Central memory CD8-positive, alpha-beta T cell (primary cell): ENCODE measurements around the gene FOXK2.

ENCODE experiments used
- ATAC-seq: fragments of 150-1000 bp; cut with Tn5 transposase; replicated peaks from 2 replicates; pipeline ENCODE4 v1.10.0; 2022; ENCODE audit warnings: mild to moderate bottlenecking, moderate FRiP score, moderate number of reproducible peaks; ENCODE audit not compliant: poor library complexity, severe bottlenecking; ENCODE audit errors: extremely low read depth
- DNase-seq, 2 donors: peaks; one replicate each; pipeline ENCODE4 v3.0.0; 2021; ENCODE audit warnings: low spot score in 2 of 2
- H3K27ac Mint-ChIP-seq: one replicate; pipeline ENCODE4 v1.8.0; 2022; ENCODE audit warnings: low read depth, mild to moderate bottlenecking, moderate library complexity, mixed read lengths
- H3K27me3 Mint-ChIP-seq: one replicate; pipeline ENCODE4 v1.8.0; 2022; ENCODE audit warnings: mixed read lengths
- H3K36me3 Mint-ChIP-seq: one replicate; pipeline ENCODE4 v1.8.0; 2022; ENCODE audit warnings: mild to moderate bottlenecking, moderate library complexity, mixed read lengths; ENCODE audit not compliant: insufficient read depth
- H3K4me1 Mint-ChIP-seq: one replicate; pipeline ENCODE4 v1.8.0; 2022; ENCODE audit warnings: mixed read lengths
- H3K4me3 Mint-ChIP-seq: one replicate; pipeline ENCODE4 v1.8.0; 2022; ENCODE audit warnings: mild to moderate bottlenecking, moderate library complexity, mixed read lengths
- H3K9me3 Mint-ChIP-seq: one replicate; pipeline ENCODE4 v1.8.0; 2022; ENCODE audit warnings: mixed read lengths

Gene FOXK2

DNA sequence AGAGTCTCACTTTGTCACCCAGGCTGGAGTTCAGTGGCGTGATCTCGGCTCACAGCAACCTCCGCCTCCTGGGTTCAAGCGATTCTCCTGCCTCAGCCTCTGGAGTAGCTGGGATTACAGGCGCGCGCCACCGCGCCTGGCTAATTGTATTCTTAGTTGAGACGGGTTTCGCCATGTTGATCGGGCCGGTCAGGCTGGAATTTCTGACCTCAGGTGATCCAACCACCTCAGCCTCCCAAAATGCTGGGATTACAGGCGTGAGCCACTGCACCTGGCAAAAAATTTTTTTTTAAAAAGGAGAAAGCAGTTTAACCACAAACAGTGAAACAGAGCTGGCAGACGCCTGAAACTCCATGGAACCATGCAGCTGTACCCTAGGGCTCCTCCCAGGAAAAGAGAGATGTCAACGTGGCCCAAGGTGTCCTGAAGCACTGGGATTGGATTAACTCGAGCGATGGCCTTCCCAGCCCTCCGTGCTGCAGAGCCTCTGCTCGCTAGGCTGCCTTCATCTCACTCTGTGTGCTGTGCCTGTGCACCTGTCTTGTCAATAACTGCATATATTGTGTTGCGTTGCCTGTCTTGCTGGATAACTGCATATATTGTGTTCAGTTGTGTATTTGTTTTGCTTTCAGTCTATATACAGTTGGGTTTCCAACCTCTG is 29.6 kb upstream of the FOXK2 start:
- Mint-ChIP-seq H3K9me3 (no peaks in the 10 kb centered on the region), H3K27me3 (no peaks in the 10 kb centered on the region), H3K27ac (no peak overlapping the region), H3K4me3 (no peak overlapping the region), H3K4me1 (peaks cover 27% of the 10 kb centered on the region), H3K36me3 (peaks cover 31% of the 10 kb centered on the region)
- ATAC-seq: no peak
- DNase-seq: no peak

DNA sequence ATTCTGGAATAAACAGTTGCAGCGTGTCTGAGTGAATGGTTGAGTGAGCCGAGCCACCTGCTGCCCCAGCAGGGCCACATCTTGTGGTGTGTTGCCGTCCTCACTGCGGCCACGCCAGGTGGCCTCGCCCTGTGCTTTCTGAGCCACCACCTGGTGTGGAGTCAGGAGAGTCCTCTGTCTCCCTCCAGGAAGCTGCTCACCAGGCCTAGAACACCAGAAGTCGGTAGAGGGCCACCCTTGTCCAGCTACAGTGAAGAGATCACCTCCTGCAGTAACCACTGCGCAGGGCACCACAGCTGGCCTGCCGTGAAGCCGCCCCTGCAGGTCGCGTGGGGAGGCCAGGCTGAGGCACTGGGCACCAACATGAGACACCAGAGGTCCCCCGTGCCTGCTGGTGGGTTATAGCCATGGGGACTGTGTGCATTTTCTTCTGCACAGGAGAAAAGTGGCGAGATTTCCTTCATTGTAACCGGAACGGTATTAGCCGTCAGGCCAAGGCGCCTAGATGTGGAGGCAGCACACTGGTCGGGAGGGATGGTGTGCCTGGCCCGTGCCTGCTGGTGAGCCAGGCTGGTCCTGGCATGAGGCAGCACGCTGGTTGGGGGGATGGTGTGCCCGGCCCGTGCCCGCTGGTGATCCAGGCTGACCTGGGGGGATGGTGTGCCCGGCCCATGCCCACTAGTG is 28.9 kb upstream of the FOXK2 start:
- Mint-ChIP-seq H3K4me3 (no peak overlapping the region), H3K27ac (no peak overlapping the region), H3K9me3 (no peaks in the 10 kb centered on the region), H3K27me3 (no peaks in the 10 kb centered on the region), H3K4me1 (peaks cover 28% of the 10 kb centered on the region), H3K36me3 (peaks cover 29% of the 10 kb centered on the region)
- ATAC-seq (no peak), DNase-seq (no peak)

DNA sequence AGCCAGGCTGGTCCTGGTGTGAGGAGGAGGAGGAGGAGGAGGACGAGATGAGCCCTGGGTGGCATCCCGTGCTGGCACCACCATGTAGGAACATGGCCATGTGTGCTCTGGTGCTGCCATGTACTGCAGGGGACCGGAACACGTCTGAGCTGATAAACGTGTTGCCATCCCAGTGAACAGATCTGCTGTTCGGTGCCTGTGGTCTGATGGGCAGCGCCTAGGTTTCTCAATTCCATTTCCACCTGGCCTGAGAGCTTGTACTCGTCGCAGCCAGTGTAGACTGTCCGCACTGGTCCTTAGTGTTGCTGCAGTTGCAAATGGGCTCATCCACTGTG is 28.4 kb upstream of the FOXK2 start:
- DNase-seq (no peak), ATAC-seq (no peak)
- peaks cover 23% of the 10 kb centered on the region for H3K4me1 Mint-ChIP-seq
- peaks cover 30% of the 10 kb centered on the region for H3K36me3 Mint-ChIP-seq
- H3K9me3 Mint-ChIP-seq: no peaks in the 10 kb centered on the region
- no peak overlapping the region for H3K27ac Mint-ChIP-seq
- H3K4me3 Mint-ChIP-seq: no peak overlapping the region
- no peaks in the 10 kb centered on the region for H3K27me3 Mint-ChIP-seq

DNA sequence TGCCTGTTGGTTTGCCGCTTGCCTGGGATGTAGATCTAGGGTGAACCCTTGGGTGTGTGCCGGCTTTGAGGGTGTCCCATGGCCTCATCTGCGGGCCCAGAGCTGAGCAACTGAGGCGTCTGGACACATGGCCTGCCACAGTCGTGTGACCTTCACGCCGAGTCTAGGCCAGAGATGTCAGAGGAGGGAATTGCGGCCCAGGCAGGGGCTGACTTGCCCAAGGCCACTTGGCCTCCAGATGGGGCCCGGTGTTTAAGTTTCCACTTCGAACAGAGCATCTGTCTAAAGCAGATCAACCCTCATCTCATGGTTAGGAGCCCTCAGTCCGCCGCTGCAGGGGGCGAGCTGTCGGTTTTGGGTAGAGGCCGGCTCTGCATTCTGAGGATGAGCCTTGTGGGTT is 28.0 kb upstream of the FOXK2 start:
- Mint-ChIP-seq H3K27ac (no peak overlapping the region), H3K27me3 (no peaks in the 10 kb centered on the region), H3K9me3 (no peaks in the 10 kb centered on the region), H3K36me3 (peaks cover 32% of the 10 kb centered on the region), H3K4me1 (peaks cover 20% of the 10 kb centered on the region), H3K4me3 (no peak overlapping the region)
- no peak for ATAC-seq
- DNase-seq: no peak

DNA sequence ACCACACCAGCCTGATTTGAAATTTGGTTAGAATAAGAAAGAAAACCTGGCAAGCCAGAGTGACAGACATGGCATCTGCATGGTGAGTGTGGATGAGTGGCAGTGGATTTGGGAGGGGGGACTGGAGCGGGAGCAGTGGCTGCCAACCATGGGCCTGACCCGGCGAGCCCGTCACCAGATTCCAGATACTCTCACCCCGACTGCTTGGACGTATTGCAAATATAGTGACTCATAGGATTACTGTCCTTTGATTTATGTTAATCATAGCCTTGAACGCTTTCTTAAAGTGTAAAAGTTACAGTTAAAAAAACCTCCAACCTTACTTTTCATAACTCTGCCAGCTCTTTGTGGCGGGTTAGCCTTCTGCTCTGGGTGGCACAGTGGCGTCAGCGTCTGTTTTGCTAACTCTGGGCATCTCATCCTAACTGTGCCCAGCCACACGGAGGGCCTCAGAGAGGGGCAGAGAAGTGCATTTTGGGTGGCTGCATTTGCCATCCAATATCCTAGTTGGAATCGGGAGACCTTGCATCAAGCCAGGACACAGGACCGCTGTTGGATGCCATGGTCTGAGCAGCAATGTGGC is 26.8 kb upstream of the FOXK2 start:
- H3K4me3 Mint-ChIP-seq: no peak overlapping the region
- H3K27me3 Mint-ChIP-seq: no peaks in the 10 kb centered on the region
- no peak for DNase-seq
- peaks cover 19% of the 10 kb centered on the region for H3K4me1 Mint-ChIP-seq
- no peak for ATAC-seq
- H3K9me3 Mint-ChIP-seq: no peaks in the 10 kb centered on the region
- no peak overlapping the region for H3K27ac Mint-ChIP-seq
- peaks cover 30% of the 10 kb centered on the region for H3K36me3 Mint-ChIP-seq

DNA sequence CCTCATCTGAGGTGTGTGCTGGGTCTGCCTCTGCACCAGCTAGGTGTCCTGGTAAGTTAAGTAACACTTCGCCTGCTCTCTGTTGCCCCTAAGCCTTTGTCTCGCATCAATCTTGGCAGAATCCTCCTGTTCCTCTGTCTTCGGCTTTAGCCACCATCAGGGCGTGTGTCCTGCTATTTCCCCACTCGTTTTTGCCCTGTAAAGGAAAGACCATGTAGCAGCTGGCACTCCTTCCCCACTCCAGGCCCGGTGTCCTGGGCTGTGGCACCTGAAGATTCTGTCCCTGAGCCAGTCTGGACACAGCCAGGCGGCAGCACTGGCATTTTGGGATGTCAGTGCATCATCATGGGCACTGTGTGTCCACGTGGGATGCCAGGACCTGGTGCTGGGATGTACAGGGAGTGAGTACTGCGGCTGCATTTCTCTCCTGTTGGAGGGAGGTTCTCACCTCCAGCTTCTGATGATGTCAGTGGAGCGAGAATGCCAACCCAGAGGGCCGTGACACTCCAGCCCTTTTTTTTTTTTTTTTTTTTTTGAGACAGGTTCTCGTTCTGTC is 26.2 kb upstream of the FOXK2 start:
- H3K9me3 Mint-ChIP-seq: no peaks in the 10 kb centered on the region
- no peak for DNase-seq
- peaks cover 30% of the 10 kb centered on the region for H3K36me3 Mint-ChIP-seq
- H3K4me1 Mint-ChIP-seq: peaks cover 24% of the 10 kb centered on the region
- no peaks in the 10 kb centered on the region for H3K27me3 Mint-ChIP-seq
- H3K27ac Mint-ChIP-seq: peak overlapping the region; percentile 98
- peak overlapping the region; percentile 79 for H3K4me3 Mint-ChIP-seq
- ATAC-seq: no peak

DNA sequence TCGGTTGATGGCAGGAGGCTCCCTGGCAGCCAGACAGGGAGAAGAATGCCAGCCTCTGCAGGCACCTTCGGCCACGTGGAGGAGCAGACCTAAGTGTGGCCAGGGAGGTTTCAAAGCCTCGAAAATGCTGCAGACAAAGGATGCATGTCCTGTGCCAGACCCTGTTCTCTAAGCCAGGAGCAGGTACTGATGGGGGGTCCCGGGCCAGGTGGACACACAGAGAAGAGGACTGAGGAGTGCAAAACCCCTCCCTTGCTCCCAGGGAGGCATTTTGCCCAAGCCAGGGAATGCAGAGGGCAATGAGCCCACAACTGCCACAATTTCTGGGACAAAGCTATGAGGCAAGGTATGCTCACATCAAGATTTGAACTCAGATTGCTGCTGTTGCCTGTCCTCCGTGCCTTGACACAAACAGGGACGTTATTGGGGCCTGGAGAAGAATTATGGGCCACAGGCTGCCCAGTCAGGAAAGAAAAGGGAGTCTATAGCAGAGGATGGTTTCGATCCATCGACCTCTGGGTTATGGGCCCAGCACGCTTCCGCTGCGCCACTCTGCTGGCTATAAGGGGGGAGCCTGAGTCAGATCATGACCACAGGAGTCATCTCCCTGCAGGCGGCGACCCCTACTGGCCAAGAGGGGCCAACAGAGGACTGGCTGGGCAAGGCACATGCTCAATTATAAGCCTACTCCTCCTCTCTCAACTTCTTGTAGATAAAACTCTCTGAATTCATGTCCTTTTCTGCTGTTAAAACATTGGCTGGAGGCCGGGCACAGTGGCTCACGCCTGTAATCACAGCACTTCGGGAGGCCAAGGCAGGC is 25.1 kb upstream of the FOXK2 start:
- peak overlapping the region; percentile 98 for H3K27ac Mint-ChIP-seq
- peaks cover 22% of the 10 kb centered on the region for H3K36me3 Mint-ChIP-seq
- peak overlapping the region; percentile 79 for H3K4me3 Mint-ChIP-seq
- ATAC-seq: peak; percentile 79
- H3K9me3 Mint-ChIP-seq: no peaks in the 10 kb centered on the region
- peak; percentile 92 for DNase-seq
- peaks cover 24% of the 10 kb centered on the region for H3K4me1 Mint-ChIP-seq
- H3K27me3 Mint-ChIP-seq: no peaks in the 10 kb centered on the region

DNA sequence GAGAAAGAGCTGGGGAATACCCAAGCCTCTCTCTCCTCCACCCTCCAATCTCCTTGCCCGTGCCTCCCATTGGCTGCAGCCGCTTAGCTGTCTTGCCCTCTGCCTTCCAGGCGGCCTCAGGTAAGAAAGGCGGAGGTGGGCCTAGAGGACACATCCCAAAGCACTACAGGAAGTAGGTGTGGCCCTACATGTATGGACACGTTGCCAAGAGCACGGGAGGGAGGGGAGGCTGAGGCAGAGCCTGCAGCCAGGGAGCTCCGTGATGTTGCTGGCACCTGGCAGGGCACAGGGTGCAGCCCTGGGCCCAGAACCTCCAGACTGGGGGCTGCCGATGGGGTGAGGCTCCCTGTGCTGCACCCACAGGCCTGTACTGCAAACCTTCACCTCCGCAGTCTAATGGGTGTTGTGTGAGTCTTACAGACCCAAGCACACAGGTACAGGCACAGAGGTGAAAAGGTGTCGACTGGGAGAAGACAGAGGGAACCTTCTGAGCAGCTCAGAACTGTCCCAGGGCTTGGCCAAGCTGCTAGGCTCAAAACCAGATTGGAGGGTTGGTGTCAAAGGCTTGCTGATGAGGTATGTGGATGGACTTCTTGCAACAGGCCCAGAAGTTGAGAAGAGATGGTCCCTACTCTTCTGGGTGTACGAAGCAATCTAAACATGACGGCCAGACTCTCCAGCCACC is 23.5 kb upstream of the FOXK2 start:
- Mint-ChIP-seq H3K9me3 (no peaks in the 10 kb centered on the region), H3K4me1 (peaks cover 24% of the 10 kb centered on the region), H3K4me3 (peak overlapping the region; percentile 84), H3K27ac (no peak overlapping the region), H3K36me3 (peaks cover 22% of the 10 kb centered on the region), H3K27me3 (no peaks in the 10 kb centered on the region)
- ATAC-seq (no peak), DNase-seq (no peak)

DNA sequence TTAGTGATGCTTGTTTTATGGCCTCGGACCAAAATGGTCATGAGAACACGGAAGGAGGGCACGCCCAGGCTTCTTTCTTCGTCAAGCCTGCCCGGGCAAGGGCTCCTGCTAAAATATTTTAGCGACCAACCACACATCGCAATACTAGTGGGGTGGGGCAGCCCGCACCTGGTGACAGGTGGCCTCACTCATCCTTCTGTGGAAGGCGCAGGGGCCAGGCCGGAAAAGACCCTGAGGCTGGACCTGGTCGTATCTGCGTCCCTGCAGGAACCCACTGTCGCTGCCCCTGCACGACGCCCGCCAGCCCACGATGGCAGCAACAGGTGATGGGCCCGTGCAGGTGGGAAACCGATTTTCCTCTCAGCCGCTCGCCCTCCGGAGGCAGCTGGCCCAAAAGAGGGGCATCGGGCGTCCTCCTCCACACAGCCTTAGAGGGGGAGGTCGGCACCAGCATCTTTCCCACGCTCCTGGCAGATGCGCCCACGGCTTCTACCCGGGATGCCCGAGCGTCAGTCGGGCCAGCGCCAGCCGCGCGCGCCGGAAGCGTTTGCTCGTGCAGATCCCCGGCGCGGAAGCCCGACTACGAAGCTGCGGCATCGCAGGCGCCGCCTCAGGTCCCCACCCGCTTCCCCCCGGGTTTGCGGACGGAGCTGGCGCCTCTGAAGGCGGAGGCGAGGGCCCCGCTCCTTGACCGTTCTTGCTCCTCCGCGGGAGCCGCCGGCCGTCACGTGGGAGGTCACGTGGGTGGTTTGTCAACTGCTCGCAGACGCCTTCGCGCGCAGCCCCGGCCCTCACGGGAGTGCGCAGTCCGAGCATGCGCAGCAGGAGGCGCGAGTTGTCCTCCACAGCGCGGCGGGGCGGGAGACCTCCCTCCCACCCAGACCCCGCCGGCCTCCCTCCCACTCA is 22.8 kb upstream of the FOXK2 start:
- ATAC-seq (peak; percentile 68), DNase-seq (peak; percentile 72 to 73)
- H3K27me3 Mint-ChIP-seq: no peaks in the 10 kb centered on the region
- peaks cover 22% of the 10 kb centered on the region for H3K36me3 Mint-ChIP-seq
- H3K9me3 Mint-ChIP-seq: no peaks in the 10 kb centered on the region
- H3K27ac Mint-ChIP-seq: peak overlapping the region; percentile 61
- peaks cover 24% of the 10 kb centered on the region for H3K4me1 Mint-ChIP-seq
- peak overlapping the region; percentile 84 for H3K4me3 Mint-ChIP-seq

DNA sequence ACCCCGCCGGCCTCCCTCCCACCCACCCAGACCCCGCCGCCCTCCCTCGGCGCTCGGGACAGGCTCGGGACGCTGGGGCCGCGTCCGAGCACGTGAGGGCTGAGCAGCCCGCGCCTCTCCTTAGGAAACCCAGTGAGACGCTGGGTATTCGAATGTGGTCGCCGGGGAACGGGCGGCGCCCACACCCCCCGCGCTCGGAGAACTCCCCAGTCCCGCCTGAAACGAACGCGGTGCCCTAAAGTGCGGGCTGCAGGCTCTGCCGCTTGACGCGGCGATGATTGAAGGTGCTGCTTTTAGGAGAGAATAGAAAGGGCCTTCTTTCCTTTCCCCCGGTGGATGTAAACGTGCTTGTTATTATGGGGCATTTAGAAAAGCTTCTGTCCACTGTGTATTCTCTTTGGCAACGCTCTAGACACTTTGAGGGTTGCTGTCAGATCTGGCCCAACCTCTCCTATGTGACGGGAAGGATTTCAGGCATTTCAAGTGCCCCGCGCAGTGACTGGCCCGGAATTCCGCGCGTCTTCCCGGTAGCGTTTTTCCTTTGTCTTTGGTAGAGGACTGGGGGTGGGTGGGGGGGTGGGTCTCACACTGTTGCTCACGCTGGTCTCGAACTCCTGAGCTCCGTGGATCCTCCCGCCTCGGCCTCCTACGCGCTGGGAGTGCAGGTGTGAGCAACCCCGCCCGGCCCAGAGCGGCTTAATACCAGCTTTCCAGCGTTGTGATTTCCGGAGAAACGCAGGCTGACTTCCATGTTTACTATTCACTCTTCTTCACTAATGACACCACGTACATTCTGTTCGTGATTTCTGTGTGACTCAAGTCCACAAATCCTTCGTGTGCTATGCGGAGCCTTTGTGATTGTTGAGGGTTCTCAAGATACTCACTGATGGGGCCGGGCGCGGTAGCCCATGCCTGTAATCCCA is 21.8 kb upstream of the FOXK2 start:
- Mint-ChIP-seq H3K4me1 (peaks cover 24% of the 10 kb centered on the region), H3K27ac (peak overlapping the region; percentile 61), H3K4me3 (peak overlapping the region; percentile 84), H3K9me3 (no peaks in the 10 kb centered on the region), H3K36me3 (peaks cover 22% of the 10 kb centered on the region), H3K27me3 (no peaks in the 10 kb centered on the region)
- peak; percentile 37 for ATAC-seq
- DNase-seq: no peak

DNA sequence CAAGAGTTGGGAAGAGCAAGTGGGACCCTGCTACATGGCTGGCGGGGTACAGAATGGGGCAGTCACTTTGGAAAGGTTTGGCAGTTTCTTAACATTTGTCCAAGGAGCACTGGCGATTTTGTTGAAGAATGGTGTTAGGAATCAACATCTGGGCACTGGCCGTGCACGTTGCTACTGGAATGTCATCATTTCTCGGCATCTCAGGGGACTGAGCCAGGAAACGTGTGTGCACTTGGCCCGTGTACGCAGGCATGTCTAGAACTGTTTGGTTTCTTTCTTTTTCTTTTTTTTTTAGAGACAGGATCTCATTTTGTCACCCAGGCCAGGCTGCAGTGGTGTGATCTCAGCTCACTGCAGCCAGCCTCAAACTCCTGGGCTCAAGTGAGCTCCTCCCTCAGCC is 17.3 kb upstream of the FOXK2 start:
- DNase-seq (no peak), ATAC-seq (no peak)
- Mint-ChIP-seq H3K4me1 (peaks cover 9% of the 10 kb centered on the region), H3K27me3 (no peaks in the 10 kb centered on the region), H3K4me3 (no peak overlapping the region), H3K36me3 (no peaks in the 10 kb centered on the region), H3K9me3 (no peaks in the 10 kb centered on the region), H3K27ac (no peak overlapping the region)
